GM12874 (cell line): Measurements from ENCODE around the gene RAD17.

Experiments
- CTCF ChIP-seq: IDR thresholded peaks from 2 replicates; pipeline ENCODE4 v1.5.1; 2011; ENCODE audit warnings: low read depth, mild to moderate bottlenecking, control low read depth, low read length, moderate library complexity; ENCODE audit not compliant: insufficient read depth

Gene RAD17

GRCh38 chr5:69341520-69342161 is 28.0 kb upstream of the RAD17 start:
- TF ChIP-seq CTCF, result no peak

- no peak for TF ChIP-seq CTCF
These were observed 26.5 kb upstream of the RAD17 start for GRCh38 chr5:69343083-69343482.

GRCh38 chr5:69350664-69351063 is 19.0 kb upstream of the RAD17 start:
- TF ChIP-seq CTCF, result no peak

- TF ChIP-seq CTCF, result no peak
These were observed 9.9 kb upstream of the RAD17 start for GRCh38 chr5:69359699-69360098.

GRCh38 chr5:69360442-69360841 is 9.2 kb upstream of the RAD17 start:
- no peak for TF ChIP-seq CTCF

- TF ChIP-seq CTCF, result peak; percentile 41; the same call in 1 of the 2 replicates
These were observed 5.2 kb upstream of the RAD17 start for GRCh38 chr5:69364414-69364813.

GRCh38 chr5:69364850-69365249 is 4.8 kb upstream of the RAD17 start:
- no peak for TF ChIP-seq CTCF
